ENCODE results near the gene KCNQ1. TPM values are rescaled to one million over a fixed set of nuclear protein-coding genes. Genes with fewer than 3 reads are reported as not detected.

KCNQ1 gene
- total and polyA plus RNA-seq, 9 of the 15 experiments (the other 6 are each of a cell fraction or from before 2014, with no cell fraction given), result 0.44 TPM; not detected in 8

DNA sequence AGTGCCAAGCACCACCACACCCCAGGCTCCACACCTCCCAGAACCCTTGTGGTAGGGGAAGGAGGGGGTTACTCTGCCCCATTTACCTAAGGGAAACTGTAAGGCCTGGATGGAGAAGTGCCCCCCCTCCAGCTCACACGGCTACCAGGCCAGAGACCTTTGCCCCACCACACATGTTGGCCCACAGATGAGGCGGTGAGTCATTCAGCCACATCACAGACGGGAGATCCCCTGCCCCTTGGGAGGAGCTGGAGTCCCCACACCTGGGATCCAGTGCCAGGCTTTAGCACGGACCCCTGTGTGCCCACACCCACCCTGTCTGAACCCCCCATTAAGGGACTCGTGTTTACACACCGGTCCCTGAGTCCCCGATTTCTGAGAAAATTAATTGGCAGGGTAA, 415.8 kb downstream of the KCNQ1 start (continued):
- TF ChIP-seq, protein P1, sequence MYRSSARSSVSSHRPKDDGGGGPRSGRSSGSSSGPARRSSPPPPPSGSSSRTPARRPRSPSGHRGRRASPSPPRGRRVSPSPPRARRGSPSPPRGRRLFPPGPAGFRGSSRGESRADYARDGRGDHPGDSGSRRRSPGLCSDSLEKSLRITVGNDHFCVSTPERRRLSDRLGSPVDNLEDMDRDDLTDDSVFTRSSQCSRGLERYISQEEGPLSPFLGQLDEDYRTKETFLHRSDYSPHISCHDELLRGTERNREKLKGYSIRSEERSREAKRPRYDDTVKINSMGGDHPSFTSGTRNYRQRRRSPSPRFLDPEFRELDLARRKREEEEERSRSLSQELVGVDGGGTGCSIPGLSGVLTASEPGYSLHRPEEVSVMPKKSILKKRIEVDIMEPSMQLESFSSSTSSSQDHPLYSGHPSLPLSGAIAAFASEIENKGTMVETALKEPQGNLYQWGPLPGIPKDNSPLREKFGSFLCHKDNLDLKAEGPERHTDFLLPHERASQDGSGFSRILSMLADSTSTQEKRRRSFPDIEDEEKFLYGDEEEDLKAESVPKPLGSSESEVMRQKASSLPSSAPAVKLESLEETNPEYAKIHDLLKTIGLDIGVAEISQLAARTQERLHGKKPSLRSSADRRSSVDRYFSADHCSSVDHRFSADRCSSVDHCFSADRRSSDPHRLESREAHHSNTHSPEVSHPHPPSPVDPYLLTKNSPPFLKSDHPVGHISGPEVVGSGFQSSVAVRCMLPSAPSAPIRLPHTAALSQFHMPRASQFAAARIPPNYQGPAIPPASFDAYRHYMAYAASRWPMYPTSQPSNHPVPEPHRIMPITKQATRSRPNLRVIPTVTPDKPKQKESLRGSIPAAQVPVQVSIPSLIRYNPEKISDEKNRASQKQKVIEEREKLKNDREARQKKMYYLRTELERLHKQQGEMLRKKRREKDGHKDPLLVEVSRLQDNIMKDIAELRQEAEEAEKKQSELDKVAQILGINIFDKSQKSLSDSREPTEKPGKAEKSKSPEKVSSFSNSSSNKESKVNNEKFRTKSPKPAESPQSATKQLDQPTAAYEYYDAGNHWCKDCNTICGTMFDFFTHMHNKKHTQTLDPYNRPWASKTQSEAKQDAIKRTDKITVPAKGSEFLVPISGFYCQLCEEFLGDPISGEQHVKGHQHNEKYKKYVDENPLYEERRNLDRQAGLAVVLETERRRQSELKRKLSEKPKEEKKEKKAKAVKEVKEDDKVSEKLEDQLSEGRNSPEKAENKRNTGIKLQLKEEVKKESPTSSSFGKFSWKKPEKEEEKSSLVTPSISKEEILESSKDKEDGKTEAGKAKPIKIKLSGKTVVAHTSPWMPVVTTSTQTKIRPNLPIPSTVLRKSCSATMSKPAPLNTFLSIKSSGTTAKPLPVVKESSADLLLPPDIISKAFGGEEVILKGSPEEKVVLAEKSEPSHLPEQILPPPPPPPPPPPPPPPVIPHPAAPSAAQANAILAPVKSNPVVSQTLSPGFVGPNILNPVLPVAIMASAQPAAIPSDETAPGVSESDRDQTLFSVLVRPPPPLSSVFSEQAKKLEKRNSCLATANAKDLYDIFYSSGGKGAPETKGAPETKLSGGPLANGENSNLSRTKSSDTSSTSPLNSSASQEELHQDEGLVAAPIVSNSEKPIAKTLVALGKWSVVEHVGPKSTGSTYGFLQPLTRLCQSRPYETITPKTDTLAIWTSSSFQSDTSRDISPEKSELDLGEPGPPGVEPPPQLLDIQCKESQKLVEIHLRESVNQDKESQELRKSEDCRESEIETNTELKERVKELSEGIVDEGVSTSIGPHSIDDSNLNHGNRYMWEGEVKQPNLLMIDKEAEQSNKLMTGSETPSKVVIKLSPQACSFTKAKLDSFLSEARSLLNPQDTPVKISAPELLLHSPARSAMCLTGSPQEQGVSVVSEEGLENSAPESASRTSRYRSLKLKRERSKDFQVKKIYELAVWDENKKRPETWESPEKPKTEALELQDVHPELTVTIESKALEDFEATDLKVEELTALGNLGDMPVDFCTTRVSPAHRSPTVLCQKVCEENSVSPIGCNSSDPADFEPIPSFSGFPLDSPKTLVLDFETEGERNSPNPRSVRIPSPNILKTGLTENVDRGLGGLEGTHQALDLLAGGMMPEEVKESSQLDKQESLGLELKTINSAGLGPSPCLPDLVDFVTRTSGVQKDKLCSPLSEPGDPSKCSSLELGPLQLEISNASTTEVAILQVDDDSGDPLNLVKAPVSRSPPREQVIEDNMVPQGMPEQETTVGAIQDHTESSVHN (IDR thresholded peaks at IDR 0.05; ENCODE audit: borderline replicate concordance in 1 of 2, low read depth in 1 of 2), result no peak
- TF ChIP-seq OTX1 (CRISPR knock-in tag; IDR thresholded peaks at IDR 0.05) (no peak), NR1H2 (CRISPR knock-in tag; IDR thresholded peaks at IDR 0.05) (no peak), ZBTB7A (IDR thresholded peaks at IDR 0.05; ENCODE audit: borderline replicate concordance, control insufficient read depth, low read depth, low read length) (no peak)
- TF ChIP-seq, protein P2, sequence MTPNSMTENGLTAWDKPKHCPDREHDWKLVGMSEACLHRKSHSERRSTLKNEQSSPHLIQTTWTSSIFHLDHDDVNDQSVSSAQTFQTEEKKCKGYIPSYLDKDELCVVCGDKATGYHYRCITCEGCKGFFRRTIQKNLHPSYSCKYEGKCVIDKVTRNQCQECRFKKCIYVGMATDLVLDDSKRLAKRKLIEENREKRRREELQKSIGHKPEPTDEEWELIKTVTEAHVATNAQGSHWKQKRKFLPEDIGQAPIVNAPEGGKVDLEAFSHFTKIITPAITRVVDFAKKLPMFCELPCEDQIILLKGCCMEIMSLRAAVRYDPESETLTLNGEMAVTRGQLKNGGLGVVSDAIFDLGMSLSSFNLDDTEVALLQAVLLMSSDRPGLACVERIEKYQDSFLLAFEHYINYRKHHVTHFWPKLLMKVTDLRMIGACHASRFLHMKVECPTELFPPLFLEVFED (CRISPR knock-in tag; conservative IDR thresholded peaks at IDR 0.05), result no peak
- TF ChIP-seq, protein P3, sequence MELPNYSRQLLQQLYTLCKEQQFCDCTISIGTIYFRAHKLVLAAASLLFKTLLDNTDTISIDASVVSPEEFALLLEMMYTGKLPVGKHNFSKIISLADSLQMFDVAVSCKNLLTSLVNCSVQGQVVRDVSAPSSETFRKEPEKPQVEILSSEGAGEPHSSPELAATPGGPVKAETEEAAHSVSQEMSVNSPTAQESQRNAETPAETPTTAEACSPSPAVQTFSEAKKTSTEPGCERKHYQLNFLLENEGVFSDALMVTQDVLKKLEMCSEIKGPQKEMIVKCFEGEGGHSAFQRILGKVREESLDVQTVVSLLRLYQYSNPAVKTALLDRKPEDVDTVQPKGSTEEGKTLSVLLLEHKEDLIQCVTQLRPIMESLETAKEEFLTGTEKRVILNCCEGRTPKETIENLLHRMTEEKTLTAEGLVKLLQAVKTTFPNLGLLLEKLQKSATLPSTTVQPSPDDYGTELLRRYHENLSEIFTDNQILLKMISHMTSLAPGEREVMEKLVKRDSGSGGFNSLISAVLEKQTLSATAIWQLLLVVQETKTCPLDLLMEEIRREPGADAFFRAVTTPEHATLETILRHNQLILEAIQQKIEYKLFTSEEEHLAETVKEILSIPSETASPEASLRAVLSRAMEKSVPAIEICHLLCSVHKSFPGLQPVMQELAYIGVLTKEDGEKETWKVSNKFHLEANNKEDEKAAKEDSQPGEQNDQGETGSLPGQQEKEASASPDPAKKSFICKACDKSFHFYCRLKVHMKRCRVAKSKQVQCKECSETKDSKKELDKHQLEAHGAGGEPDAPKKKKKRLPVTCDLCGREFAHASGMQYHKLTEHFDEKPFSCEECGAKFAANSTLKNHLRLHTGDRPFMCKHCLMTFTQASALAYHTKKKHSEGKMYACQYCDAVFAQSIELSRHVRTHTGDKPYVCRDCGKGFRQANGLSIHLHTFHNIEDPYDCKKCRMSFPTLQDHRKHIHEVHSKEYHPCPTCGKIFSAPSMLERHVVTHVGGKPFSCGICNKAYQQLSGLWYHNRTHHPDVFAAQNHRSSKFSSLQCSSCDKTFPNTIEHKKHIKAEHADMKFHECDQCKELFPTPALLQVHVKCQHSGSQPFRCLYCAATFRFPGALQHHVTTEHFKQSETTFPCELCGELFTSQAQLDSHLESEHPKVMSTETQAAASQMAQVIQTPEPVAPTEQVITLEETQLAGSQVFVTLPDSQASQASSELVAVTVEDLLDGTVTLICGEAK (IDR thresholded peaks at IDR 0.05), result no peak
- TF ChIP-seq, protein P3 (CRISPR knock-in tag; IDR thresholded peaks at IDR 0.05), result no peak
